ENCODE results near the gene MGAT4D.

DNA sequence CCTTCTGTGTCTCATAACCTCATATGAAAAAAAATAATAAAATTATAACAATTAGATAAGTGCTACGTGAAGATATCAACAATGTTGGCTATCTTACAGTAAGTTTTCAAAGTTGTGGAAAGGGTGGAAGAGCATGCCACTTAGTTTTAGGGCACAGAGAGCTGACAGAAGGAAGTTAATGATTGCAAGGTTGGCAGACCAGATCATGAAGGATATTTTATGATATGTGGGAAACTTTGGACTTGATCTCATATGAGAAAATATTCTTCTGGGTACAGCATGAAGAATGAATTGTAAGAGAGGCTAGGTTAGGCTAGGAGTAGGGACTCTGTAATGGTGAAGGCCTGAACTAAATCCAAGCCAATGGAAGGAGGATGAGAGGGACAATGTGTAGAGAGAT is 34.5 kb downstream of the MGAT4D start:
- TF ChIP-seq CTCF (conservative IDR thresholded peaks at IDR 0.05) (no peak), ZFX (IDR thresholded peaks at IDR 0.05) (no peak)
